Activated T-cell treated with anti-CD3 and anti-CD28 coated beads, Interleukin-2, amount 50 U/mL, for 48 hours (primary cell): ENCODE results near the gene NRCAM.

ENCODE experiments used
- DNase-seq, 2 experiments: peaks; one replicate each; pipeline ENCODE4 v3.0.0-alpha.2; 2020

Gene NRCAM

GRCh38 chr7:108457871-108458270 is 1.6 kb upstream of the NRCAM start:
- DNase-seq, result no peak

- no peak for DNase-seq
Observed at GRCh38 chr7:108456845-108457540, 757 bp upstream of the NRCAM start.

- DNase-seq, result peak in 1 of 2 experiments; percentile 34
Observed at GRCh38 chr7:108455551-108455997, 662 bp downstream of the NRCAM start.

- peak; percentile 39 to 46 for DNase-seq
Observed at GRCh38 chr7:108454674-108455550, 1.3 kb downstream of the NRCAM start.

- no peak for DNase-seq
Observed at GRCh38 chr7:108454317-108454673, 1.9 kb downstream of the NRCAM start.

- DNase-seq, result no peak
Observed at GRCh38 chr7:108453320-108453719, 2.9 kb downstream of the NRCAM start.

- no peak for DNase-seq
Observed at GRCh38 chr7:108452707-108453106, 3.5 kb downstream of the NRCAM start.

- no peak for DNase-seq
Observed at GRCh38 chr7:108451296-108451848, 4.9 kb downstream of the NRCAM start.

- DNase-seq, result no peak
Observed at GRCh38 chr7:108450160-108450559, 6.1 kb downstream of the NRCAM start.

- no peak for DNase-seq
Observed at GRCh38 chr7:108449521-108449920, 6.7 kb downstream of the NRCAM start.

GRCh38 chr7:108448584-108449505 is 7.4 kb downstream of the NRCAM start:
- DNase-seq, result no peak

GRCh38 chr7:108442039-108442568 is 14.1 kb downstream of the NRCAM start:
- DNase-seq, result peak; percentile 25 to 53

GRCh38 chr7:108441392-108441955 is 14.8 kb downstream of the NRCAM start:
- DNase-seq, result no peak

- no peak for DNase-seq
Observed at GRCh38 chr7:108440613-108441012, 15.6 kb downstream of the NRCAM start.

GRCh38 chr7:108436906-108437305 is 19.3 kb downstream of the NRCAM start:
- no peak for DNase-seq

- DNase-seq, result no peak
Observed at GRCh38 chr7:108434010-108434409, 22.2 kb downstream of the NRCAM start.

- no peak for DNase-seq
Observed at GRCh38 chr7:108431099-108431498, 25.1 kb downstream of the NRCAM start.

- DNase-seq, result no peak
Observed at GRCh38 chr7:108430664-108431063, 25.6 kb downstream of the NRCAM start.

GRCh38 chr7:108427766-108428165 is 28.5 kb downstream of the NRCAM start:
- no peak for DNase-seq

GRCh38 chr7:108425714-108426275 is 30.4 kb downstream of the NRCAM start:
- DNase-seq, result no peak

- no peak for DNase-seq
Observed at GRCh38 chr7:108424013-108424412, 32.2 kb downstream of the NRCAM start.
